Osteocyte (in vitro differentiated cells): Measurements from ENCODE around the gene RPL10. TPM values are rescaled to one million over a fixed set of nuclear protein-coding genes. Genes with fewer than 3 reads are reported as not detected.

Experiments
- DNase-seq: peaks from one replicate; pipeline ENCODE4 v3.0.0; 2021; ENCODE audit warnings: mixed read lengths; ENCODE audit not compliant: unreplicated experiment; ENCODE audit errors: extremely low spot score
- H3K27ac Mint-ChIP-seq: one replicate; pipeline ENCODE4 v1.8.0; 2021; ENCODE audit warnings: mild to moderate bottlenecking, mixed read lengths; ENCODE audit not compliant: unreplicated experiment
- H3K27me3 Mint-ChIP-seq: one replicate; pipeline ENCODE4 v1.8.0; 2021; ENCODE audit warnings: mixed read lengths; ENCODE audit not compliant: unreplicated experiment
- H3K36me3 Mint-ChIP-seq: one replicate; pipeline ENCODE4 v1.8.0; 2021; ENCODE audit warnings: mixed read lengths; ENCODE audit not compliant: unreplicated experiment
- H3K4me1 Mint-ChIP-seq: one replicate; pipeline ENCODE4 v1.8.0; 2021; ENCODE audit warnings: mixed read lengths; ENCODE audit not compliant: unreplicated experiment
- H3K4me3 Mint-ChIP-seq: one replicate; pipeline ENCODE4 v1.8.0; 2021; ENCODE audit warnings: mild to moderate bottlenecking, moderate library complexity, mixed read lengths; ENCODE audit not compliant: unreplicated experiment
- H3K9me3 Mint-ChIP-seq: one replicate; pipeline ENCODE4 v1.8.0; 2021; ENCODE audit warnings: mixed read lengths; ENCODE audit not compliant: unreplicated experiment
- total RNA-seq: library from RNA; stranded (reverse); gene quantifications from 2 replicates; pipeline ENCODE4 v1.2.1, GENCODE V29; 2021
- TF ChIP-seq, protein P1 (sequence below): fragments of 200-600 bp; sonication (generic); IDR thresholded peaks from 2 replicates; pipeline ENCODE4 v1.5.0; 2021; ENCODE audit warnings: antibody characterized with exemption, mild to moderate bottlenecking, moderate library complexity

RPL10 gene
- total RNA-seq, 1 donor from 2014 or later, result 2,857 TPM

DNA sequence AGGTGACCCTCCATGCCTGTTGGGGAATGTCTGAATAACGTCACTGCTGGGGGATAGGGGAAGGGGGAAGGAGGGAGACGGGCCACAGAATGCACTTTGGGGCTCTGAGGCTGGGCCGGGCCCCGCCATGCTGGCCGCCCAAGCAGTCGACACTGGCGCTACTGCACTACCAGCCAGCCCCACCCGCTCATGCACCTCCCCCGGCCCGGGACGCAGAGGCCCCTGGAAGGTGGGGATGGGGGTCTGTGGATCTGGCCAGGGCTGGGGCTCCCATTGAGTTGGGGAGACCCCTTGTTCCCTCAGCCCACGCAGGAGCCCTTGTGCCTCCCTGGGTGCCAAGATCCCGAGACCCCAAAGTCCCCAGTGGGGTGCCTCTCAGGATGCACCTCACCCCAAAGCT lies 41.6 kb upstream of the RPL10 start:
- Mint-ChIP-seq H3K36me3 (peaks cover 7% of the 10 kb centered on the region), H3K27me3 (no peaks in the 10 kb centered on the region), H3K4me3 (no peak overlapping the region), H3K27ac (peak overlapping the region; percentile 38), H3K4me1 (peaks cover 2% of the 10 kb centered on the region), H3K9me3 (no peaks in the 10 kb centered on the region)
- DNase-seq, result no peak
- TF ChIP-seq, protein P1, sequence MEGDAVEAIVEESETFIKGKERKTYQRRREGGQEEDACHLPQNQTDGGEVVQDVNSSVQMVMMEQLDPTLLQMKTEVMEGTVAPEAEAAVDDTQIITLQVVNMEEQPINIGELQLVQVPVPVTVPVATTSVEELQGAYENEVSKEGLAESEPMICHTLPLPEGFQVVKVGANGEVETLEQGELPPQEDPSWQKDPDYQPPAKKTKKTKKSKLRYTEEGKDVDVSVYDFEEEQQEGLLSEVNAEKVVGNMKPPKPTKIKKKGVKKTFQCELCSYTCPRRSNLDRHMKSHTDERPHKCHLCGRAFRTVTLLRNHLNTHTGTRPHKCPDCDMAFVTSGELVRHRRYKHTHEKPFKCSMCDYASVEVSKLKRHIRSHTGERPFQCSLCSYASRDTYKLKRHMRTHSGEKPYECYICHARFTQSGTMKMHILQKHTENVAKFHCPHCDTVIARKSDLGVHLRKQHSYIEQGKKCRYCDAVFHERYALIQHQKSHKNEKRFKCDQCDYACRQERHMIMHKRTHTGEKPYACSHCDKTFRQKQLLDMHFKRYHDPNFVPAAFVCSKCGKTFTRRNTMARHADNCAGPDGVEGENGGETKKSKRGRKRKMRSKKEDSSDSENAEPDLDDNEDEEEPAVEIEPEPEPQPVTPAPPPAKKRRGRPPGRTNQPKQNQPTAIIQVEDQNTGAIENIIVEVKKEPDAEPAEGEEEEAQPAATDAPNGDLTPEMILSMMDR, result no peak

DNA sequence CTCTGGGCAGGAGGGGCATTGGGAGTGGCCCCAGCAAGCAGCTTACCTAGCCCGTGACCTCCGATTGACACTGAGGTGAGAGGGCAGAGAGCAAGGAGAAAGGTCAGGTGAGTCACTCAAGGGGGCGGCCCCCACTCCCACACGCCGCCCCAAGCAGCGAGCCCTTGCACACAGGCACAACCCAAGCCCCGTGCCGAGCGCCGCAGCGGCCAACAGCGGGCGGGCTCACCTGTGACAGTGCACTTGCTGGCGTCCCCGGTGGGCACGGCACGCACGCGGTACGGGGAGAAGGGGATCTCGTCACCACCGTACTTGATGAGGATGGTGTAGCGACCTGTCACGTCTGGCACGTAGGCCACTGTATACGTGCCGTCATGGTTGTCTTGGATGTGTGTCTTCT lies 41.0 kb upstream of the RPL10 start:
- Mint-ChIP-seq H3K27ac (no peak overlapping the region), H3K36me3 (peaks cover 6% of the 10 kb centered on the region)
- TF ChIP-seq, protein P1, result no peak

DNA sequence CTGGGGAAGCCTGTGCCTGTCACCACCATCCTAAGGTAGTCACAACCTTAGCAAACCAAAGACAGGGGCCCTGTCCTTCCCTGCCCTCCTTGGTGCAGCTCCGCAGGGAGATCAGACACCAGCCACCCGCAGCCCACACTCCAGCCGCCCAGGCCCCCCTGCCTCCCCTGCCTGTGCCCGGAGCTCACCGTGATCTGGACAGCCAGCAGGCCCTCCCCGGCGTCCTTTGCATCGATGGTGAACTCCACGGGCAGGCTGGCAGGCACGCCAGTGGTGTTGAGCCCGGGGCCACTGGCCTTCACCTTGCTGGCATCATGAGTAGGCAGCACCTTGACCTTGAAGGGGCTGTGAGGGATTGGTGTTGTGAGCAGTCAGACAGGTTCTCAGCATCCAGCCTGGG lies 40.2 kb upstream of the RPL10 start:
- H3K9me3 Mint-ChIP-seq, result no peaks in the 10 kb centered on the region
- TF ChIP-seq, protein P1, result no peak
- no peak for DNase-seq
- peaks cover 9% of the 10 kb centered on the region for H3K36me3 Mint-ChIP-seq
- no peaks in the 10 kb centered on the region for H3K27me3 Mint-ChIP-seq
- peaks cover 2% of the 10 kb centered on the region for H3K4me1 Mint-ChIP-seq
- no peak overlapping the region for H3K27ac Mint-ChIP-seq
- no peak overlapping the region for H3K4me3 Mint-ChIP-seq

More for the DNA sequence above, 41.0 kb upstream of the RPL10 start:
- Mint-ChIP-seq H3K4me3 (no peak overlapping the region), H3K4me1 (peaks cover 2% of the 10 kb centered on the region), H3K27me3 (no peaks in the 10 kb centered on the region), H3K9me3 (no peaks in the 10 kb centered on the region)
- DNase-seq, result no peak

DNA sequence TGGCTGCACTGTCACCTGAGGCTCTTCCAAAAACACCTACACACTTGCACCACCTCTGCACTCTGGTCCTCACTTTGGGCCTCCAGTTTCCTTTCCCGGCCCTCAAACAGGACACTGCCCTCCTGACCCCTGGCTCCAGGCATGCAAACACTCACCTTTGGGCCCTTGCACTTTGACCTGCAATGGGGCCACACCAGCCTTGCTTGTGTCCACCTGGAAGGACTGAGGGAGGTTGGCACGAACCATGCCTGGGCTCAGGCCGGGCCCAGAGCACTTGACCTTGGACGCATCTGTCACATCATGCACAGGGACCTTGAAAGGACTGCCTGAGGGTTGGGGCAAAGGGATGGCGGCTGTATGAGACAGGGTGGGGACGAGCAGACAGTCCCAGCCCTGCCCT lies 39.3 kb upstream of the RPL10 start:
- H3K9me3 Mint-ChIP-seq, result no peaks in the 10 kb centered on the region
- no peaks in the 10 kb centered on the region for H3K27me3 Mint-ChIP-seq
- H3K4me3 Mint-ChIP-seq, result no peak overlapping the region
- H3K27ac Mint-ChIP-seq, result peak overlapping the region; percentile 65
- H3K36me3 Mint-ChIP-seq, result peaks cover 11% of the 10 kb centered on the region
- peaks cover 2% of the 10 kb centered on the region for H3K4me1 Mint-ChIP-seq
- no peak for DNase-seq
- TF ChIP-seq, protein P1, result no peak

DNA sequence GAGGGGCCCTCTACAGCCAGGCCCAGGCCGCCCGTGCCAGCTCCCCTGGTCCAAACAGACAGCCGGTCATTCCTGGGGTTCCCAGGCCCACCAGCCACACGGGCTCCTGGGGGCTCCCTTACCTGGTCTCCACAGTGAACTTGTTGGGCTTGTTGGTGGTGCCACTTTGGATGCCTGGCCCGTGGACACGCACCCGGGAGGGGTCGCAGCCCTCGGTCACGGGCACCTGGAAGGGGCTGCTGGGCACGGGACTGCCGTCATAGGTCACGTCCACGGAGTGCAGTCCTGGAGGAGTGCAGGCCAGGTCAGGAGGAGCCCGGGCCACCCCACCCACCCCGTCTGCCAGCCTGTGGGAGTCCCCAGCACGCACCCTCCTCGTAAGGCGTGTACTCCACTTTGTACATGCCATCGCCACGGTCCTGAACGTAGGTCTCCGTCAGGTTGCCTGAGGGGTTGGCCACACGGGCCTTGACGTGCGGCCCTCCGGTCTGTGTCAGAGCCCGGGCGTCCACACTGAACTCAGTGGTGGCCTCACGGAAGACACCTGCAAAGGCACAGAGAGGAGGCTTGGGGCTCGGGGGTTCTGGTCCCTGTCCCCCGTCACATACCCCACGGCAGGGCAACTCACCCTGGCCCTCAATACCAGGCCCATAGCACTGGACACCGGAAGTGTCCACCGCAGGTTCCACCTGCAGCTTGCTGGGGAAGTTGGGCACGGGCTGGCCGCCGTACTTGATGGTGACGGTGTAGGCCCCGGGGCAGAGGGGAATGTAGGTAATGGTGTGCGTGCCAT lies 38.6 kb upstream of the RPL10 start:
- TF ChIP-seq, protein P1, result no peak
- H3K36me3 Mint-ChIP-seq, result peaks cover 11% of the 10 kb centered on the region
- H3K27ac Mint-ChIP-seq, result no peak overlapping the region
- DNase-seq, result no peak
- no peaks in the 10 kb centered on the region for H3K27me3 Mint-ChIP-seq
- H3K4me3 Mint-ChIP-seq, result no peak overlapping the region
- H3K4me1 Mint-ChIP-seq, result peaks cover 2% of the 10 kb centered on the region
- no peaks in the 10 kb centered on the region for H3K9me3 Mint-ChIP-seq
